IPS DF 19.7 (cell line): ENCODE results near the gene LCE2C.
A peak's percentile ranks its signal among the peaks of the same experiment; 100 is the strongest.
"Not testable (repeated sequence)": the region's sequence is repeated elsewhere in the genome, so short reads cannot be mapped to it uniquely, and the experiment has no call there.

ENCODE experiments used
- DNase-seq: peaks from one replicate; pipeline ENCODE4 v3.0.0-alpha.2; 2013; ENCODE audit warnings: low read depth, low spot score

The LCE2C gene

GRCh38 chr1:152674983-152675382, at the start of gene LCE2C:
Gene LCE2C (plus strand): TSS chr1:152675279. CDS start chr1:152676016, 737 bp downstream.
- DNase-seq: not testable (repeated sequence)

- DNase-seq: no peak
Measured at GRCh38 chr1:152626744-152627143, 48.3 kb upstream of the LCE2C start.

GRCh38 chr1:152630596-152630995, 44.5 kb upstream of the LCE2C start:
- no peak for DNase-seq

- no peak for DNase-seq
Measured at GRCh38 chr1:152640351-152640750, 34.7 kb upstream of the LCE2C start.

GRCh38 chr1:152643945-152644344, 31.1 kb upstream of the LCE2C start:
- no peak for DNase-seq

- no peak for DNase-seq
Measured at GRCh38 chr1:152645146-152645545, 29.9 kb upstream of the LCE2C start.

- no peak for DNase-seq
Measured at GRCh38 chr1:152646656-152647055, 28.4 kb upstream of the LCE2C start.

GRCh38 chr1:152654110-152654509, 21.0 kb upstream of the LCE2C start:
- peak; percentile 20 for DNase-seq

- no peak for DNase-seq
Measured at GRCh38 chr1:152656459-152656858, 18.6 kb upstream of the LCE2C start.

GRCh38 chr1:152657677-152658076, 17.4 kb upstream of the LCE2C start:
- DNase-seq: no peak

- no peak for DNase-seq
Measured at GRCh38 chr1:152658649-152659048, 16.4 kb upstream of the LCE2C start.

GRCh38 chr1:152663098-152663497, 12.0 kb upstream of the LCE2C start, which contains the start of gene LCE2D:
Gene LCE2D (plus strand): TSS chr1:152663380. CDS start chr1:152664106, 726 bp downstream.
- DNase-seq: no peak

GRCh38 chr1:152666171-152666570, 8.9 kb upstream of the LCE2C start:
- not testable (repeated sequence) for DNase-seq

GRCh38 chr1:152667648-152668047, 7.4 kb upstream of the LCE2C start:
- no peak for DNase-seq

GRCh38 chr1:152673016-152673415, 2.1 kb upstream of the LCE2C start:
- no peak for DNase-seq

- no peak for DNase-seq
Measured at GRCh38 chr1:152679459-152679858, 4.4 kb downstream of the LCE2C start.

- DNase-seq: no peak
Measured at GRCh38 chr1:152681616-152682015, 6.5 kb downstream of the LCE2C start.

- DNase-seq: no peak
Measured at GRCh38 chr1:152683846-152684245, 8.8 kb downstream of the LCE2C start.

- DNase-seq: not testable (repeated sequence)
Measured at GRCh38 chr1:152685823-152686222, 10.7 kb downstream of the LCE2C start, which contains the start of gene LCE2B. Gene LCE2B (plus strand): TSS chr1:152686123. CDS start chr1:152686844, 721 bp downstream.

- DNase-seq: no peak
Measured at GRCh38 chr1:152697701-152698600, 22.9 kb downstream of the LCE2C start, which contains the start of gene LCE2A. Gene LCE2A (plus strand): TSS chr1:152698345. CDS start chr1:152698902, 557 bp downstream.

- no peak for DNase-seq
Measured at GRCh38 chr1:152699746-152700145, 24.7 kb downstream of the LCE2C start.

- DNase-seq: no peak
Measured at GRCh38 chr1:152707860-152708259, 32.8 kb downstream of the LCE2C start, which contains the start of gene LCE4A. Gene LCE4A (plus strand): TSS chr1:152708160. CDS start chr1:152709076, 916 bp downstream.

GRCh38 chr1:152718238-152718637, 43.2 kb downstream of the LCE2C start:
- no peak for DNase-seq
